Daoy (cell line): ENCODE results near the gene CCL17. TPM values are rescaled to one million over a fixed set of nuclear protein-coding genes. Genes with fewer than 3 reads are reported as not detected.
A peak's percentile ranks its signal among the peaks of the same experiment; 100 is the strongest.
"Not testable (repeated sequence)": the region's sequence is repeated elsewhere in the genome, so short reads cannot be mapped to it uniquely, and the experiment has no call there.

Source experiments
- DNase-seq: peaks from one replicate; pipeline ENCODE4 v3.0.0-alpha.2; 2015; ENCODE audit warnings: low read depth
- total RNA-seq: library from RNA; depleted of rRNA; stranded (reverse); fragments of >200 nt; shearing (Covaris generic); gene quantifications from 2 replicates; pipeline ENCODE4 v1.2.3, GENCODE V29; 2014

Gene CCL17
- total RNA-seq, 1 experiment from 2014 or later, result not detected

- DNase-seq, result no peak
Observed at GRCh38 chr16:57395026-57395425, 9.5 kb upstream of the CCL17 start.

GRCh38 chr16:57396786-57397185 lies 7.8 kb upstream of the CCL17 start:
- DNase-seq, result no peak

GRCh38 chr16:57397493-57397892 lies 7.1 kb upstream of the CCL17 start:
- not testable (repeated sequence) for DNase-seq

GRCh38 chr16:57401943-57402640 lies 2.5 kb upstream of the CCL17 start:
- DNase-seq, result no peak

- no peak for DNase-seq
Observed at GRCh38 chr16:57405097-57405496, 530 bp downstream of the CCL17 start.

- DNase-seq, result no peak
Observed at GRCh38 chr16:57406881-57407280, 2.3 kb downstream of the CCL17 start.

- DNase-seq, result no peak
Observed at GRCh38 chr16:57407521-57408353, 3.2 kb downstream of the CCL17 start.

GRCh38 chr16:57409065-57409464 lies 4.5 kb downstream of the CCL17 start:
- no peak for DNase-seq

GRCh38 chr16:57409870-57410587 lies 5.5 kb downstream of the CCL17 start:
- DNase-seq, result peak; percentile 29

- no peak for DNase-seq
Observed at GRCh38 chr16:57411362-57411976, 6.9 kb downstream of the CCL17 start.

- no peak for DNase-seq
Observed at GRCh38 chr16:57412584-57412983, 8.0 kb downstream of the CCL17 start.

GRCh38 chr16:57413301-57413730 lies 8.7 kb downstream of the CCL17 start:
- DNase-seq, result no peak

GRCh38 chr16:57413733-57414132 lies 9.2 kb downstream of the CCL17 start:
- DNase-seq, result no peak

GRCh38 chr16:57416084-57416483 lies 11.5 kb downstream of the CCL17 start:
- DNase-seq, result no peak

- no peak for DNase-seq
Observed at GRCh38 chr16:57419506-57419905, 14.9 kb downstream of the CCL17 start.

GRCh38 chr16:57422026-57422944 lies 17.7 kb downstream of the CCL17 start:
- DNase-seq, result peak; percentile 53

GRCh38 chr16:57423152-57423551 lies 18.6 kb downstream of the CCL17 start:
- DNase-seq, result no peak

GRCh38 chr16:57424583-57424982 lies 20.0 kb downstream of the CCL17 start:
- no peak for DNase-seq

GRCh38 chr16:57426356-57426755 lies 21.8 kb downstream of the CCL17 start:
- no peak for DNase-seq

- DNase-seq, result no peak
Observed at GRCh38 chr16:57427307-57427706, 22.7 kb downstream of the CCL17 start.

GRCh38 chr16:57427824-57428223 lies 23.3 kb downstream of the CCL17 start:
- DNase-seq, result no peak
